ENCODE measurements around the gene CA11. TPM values are rescaled to one million over a fixed set of nuclear protein-coding genes. Genes with fewer than 3 reads are reported as not detected.

CA11 gene
- total and polyA plus RNA-seq, 9 of the 15 experiments (the other 6 are each of a cell fraction or from before 2014, with no cell fraction given), result 2.9 to 19.9 (median 8.3) TPM

- BruUV-seq (replicated peaks), result no TSS peak
- CTCF ChIA-PET (ENCODE audit: low intra/inter-chr PET ratio), result interaction anchor here (1.0 kb wide), 1 partner anchor 102 kb away, joined by 4 read pairs; no protein-coding TSS in a partner anchor
- H3K9me1 ChIP-seq (ENCODE audit: control insufficient read depth, insufficient read depth, low read length), result no peaks in the 10 kb centered on the region
- 21% methylated on average over 6 of the region's 7 CpGs for WGBS (ENCODE audit: insufficient coverage, low coverage, missing lambda C conversion rate)
- no peaks in the 10 kb centered on the region for H3K9me3 ChIP-seq (replicated peaks; ENCODE audit: control insufficient read depth, insufficient read depth, low read depth, low read length)
- DNase-seq (ENCODE audit: extremely low read depth in 1 of 4, low spot score in 3 of 4) (no peak), FAIRE-seq (no peak), ATAC-seq (peak; percentile 12; the same call in 1 of the 3 replicates)
- POLR2A ChIA-PET, result interaction anchor here (0.6 to 6.1 kb wide), 3 partner anchors 10 to 207 kb away, joined by 4 to 85 read pairs (median 8); partner anchors contain the start of genes RPL18 and SPHK2
- H3K4me2 ChIP-seq (ENCODE audit: insufficient read depth, low read length), result no peak overlapping the region
- H3K79me2 ChIP-seq (ENCODE audit: control insufficient read depth, insufficient read depth, low read length), result no peaks in the 10 kb centered on the region
- no peak overlapping the region for H3K4me3 ChIP-seq
- H3K4me1 ChIP-seq (replicated peaks in 1 of 2; ENCODE audit: control insufficient read depth in 2 of 2, insufficient read depth in 2 of 2, low read length in 2 of 2), result peaks cover 0 to 31% of the 10 kb centered on the region in 2 experiments; a peak in 2 of 5 replicates
- H2AFZ ChIP-seq (ENCODE audit: low read depth, low read length), result no peak overlapping the region
- in situ Hi-C loops (cut with MboI) (no loop called here), intact Hi-C loops (cut with micrococcal nuclease) (no loop called here)
- H3K27ac ChIP-seq (ENCODE audit: extremely low read depth, low read depth, low read length), result no peak overlapping the region
- no peaks in the 10 kb centered on the region for H3K36me3 ChIP-seq (ENCODE audit: control insufficient read depth, insufficient read depth, low read length)
- no peak overlapping the region; a peak in 1 of 4 replicates for H3K9ac ChIP-seq (ENCODE audit: insufficient read depth in 1 of 2, low read depth in 2 of 2, low read length in 2 of 2)
- no peaks in the 10 kb centered on the region for H3K27me3 ChIP-seq (ENCODE audit: control insufficient read depth in 2 of 2, insufficient read depth in 2 of 2, low read length in 2 of 2)
- TF ChIP-seq, protein P1, sequence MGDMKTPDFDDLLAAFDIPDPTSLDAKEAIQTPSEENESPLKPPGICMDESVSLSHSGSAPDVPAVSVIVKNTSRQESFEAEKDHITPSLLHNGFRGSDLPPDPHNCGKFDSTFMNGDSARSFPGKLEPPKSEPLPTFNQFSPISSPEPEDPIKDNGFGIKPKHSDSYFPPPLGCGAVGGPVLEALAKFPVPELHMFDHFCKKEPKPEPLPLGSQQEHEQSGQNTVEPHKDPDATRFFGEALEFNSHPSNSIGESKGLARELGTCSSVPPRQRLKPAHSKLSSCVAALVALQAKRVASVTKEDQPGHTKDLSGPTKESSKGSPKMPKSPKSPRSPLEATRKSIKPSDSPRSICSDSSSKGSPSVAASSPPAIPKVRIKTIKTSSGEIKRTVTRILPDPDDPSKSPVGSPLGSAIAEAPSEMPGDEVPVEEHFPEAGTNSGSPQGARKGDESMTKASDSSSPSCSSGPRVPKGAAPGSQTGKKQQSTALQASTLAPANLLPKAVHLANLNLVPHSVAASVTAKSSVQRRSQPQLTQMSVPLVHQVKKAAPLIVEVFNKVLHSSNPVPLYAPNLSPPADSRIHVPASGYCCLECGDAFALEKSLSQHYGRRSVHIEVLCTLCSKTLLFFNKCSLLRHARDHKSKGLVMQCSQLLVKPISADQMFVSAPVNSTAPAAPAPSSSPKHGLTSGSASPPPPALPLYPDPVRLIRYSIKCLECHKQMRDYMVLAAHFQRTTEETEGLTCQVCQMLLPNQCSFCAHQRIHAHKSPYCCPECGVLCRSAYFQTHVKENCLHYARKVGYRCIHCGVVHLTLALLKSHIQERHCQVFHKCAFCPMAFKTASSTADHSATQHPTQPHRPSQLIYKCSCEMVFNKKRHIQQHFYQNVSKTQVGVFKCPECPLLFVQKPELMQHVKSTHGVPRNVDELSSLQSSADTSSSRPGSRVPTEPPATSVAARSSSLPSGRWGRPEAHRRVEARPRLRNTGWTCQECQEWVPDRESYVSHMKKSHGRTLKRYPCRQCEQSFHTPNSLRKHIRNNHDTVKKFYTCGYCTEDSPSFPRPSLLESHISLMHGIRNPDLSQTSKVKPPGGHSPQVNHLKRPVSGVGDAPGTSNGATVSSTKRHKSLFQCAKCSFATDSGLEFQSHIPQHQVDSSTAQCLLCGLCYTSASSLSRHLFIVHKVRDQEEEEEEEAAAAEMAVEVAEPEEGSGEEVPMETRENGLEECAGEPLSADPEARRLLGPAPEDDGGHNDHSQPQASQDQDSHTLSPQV (IDR thresholded peaks at IDR 0.05), result no peak
- H4K20me1 ChIP-seq (replicated peaks; ENCODE audit: control insufficient read depth, insufficient read depth, low read length), result no peaks in the 10 kb centered on the region; the same call in 1 of the 2 replicates
These were observed 38.6 kb downstream of the CA11 start for GRCh38 chr19:48607359-48607755.

Data from K562 (cell line).